ENCODE measurements around the gene ANO9.
A peak's percentile ranks its signal among the peaks of the same experiment; 100 is the strongest.
"Not testable (repeated sequence)": the region's sequence is repeated elsewhere in the genome, so short reads cannot be mapped to it uniquely, and the experiment has no call there.

The ANO9 gene

GRCh38 chr11:415640-416041 is 26.2 kb downstream of the ANO9 start:
- no peak for DNase-seq (ENCODE audit: low spot score)

GRCh38 chr11:414318-414857 is 27.4 kb downstream of the ANO9 start:
- DNase-seq (ENCODE audit: low spot score): no peak

- DNase-seq (ENCODE audit: low spot score): no peak
Observed at GRCh38 chr11:413120-414081, 28.4 kb downstream of the ANO9 start.

GRCh38 chr11:412641-413119 is 29.1 kb downstream of the ANO9 start:
- DNase-seq (ENCODE audit: low spot score): no peak

- not testable (repeated sequence) for DNase-seq (ENCODE audit: low spot score)
Observed at GRCh38 chr11:411520-411919, 30.3 kb downstream of the ANO9 start.

- DNase-seq (ENCODE audit: low spot score): not testable (repeated sequence)
Observed at GRCh38 chr11:410711-411110, 31.1 kb downstream of the ANO9 start.

- no peak for DNase-seq (ENCODE audit: low spot score)
Observed at GRCh38 chr11:409600-410483, 32.0 kb downstream of the ANO9 start.

- no peak for DNase-seq (ENCODE audit: low spot score)
Observed at GRCh38 chr11:409008-409599, 32.7 kb downstream of the ANO9 start.

- DNase-seq (ENCODE audit: low spot score): no peak
Observed at GRCh38 chr11:408154-409007, 33.4 kb downstream of the ANO9 start.

GRCh38 chr11:407651-408123 is 34.1 kb downstream of the ANO9 start:
- no peak for DNase-seq (ENCODE audit: low spot score)

GRCh38 chr11:406796-407650 is 34.8 kb downstream of the ANO9 start:
- DNase-seq (ENCODE audit: low spot score): peak; percentile 75

- DNase-seq (ENCODE audit: low spot score): no peak
Observed at GRCh38 chr11:405954-406795, 35.6 kb downstream of the ANO9 start.

GRCh38 chr11:405323-405953 is 36.4 kb downstream of the ANO9 start:
- DNase-seq (ENCODE audit: low spot score): no peak

GRCh38 chr11:404551-405264 is 37.1 kb downstream of the ANO9 start:
- no peak for DNase-seq (ENCODE audit: low spot score)

- no peak for DNase-seq (ENCODE audit: low spot score)
Observed at GRCh38 chr11:403761-404431, 37.9 kb downstream of the ANO9 start.

- no peak for DNase-seq (ENCODE audit: low spot score)
Observed at GRCh38 chr11:403021-403760, 38.6 kb downstream of the ANO9 start.

All from LoVo (cell line).